ENCODE measurements around the gene USP25. TPM values are rescaled to one million over a fixed set of nuclear protein-coding genes. Genes with fewer than 3 reads are reported as not detected.

The USP25 gene
- total RNA-seq, 3 donors from 2014 or later (not counting 1 experiment from before 2014, with no cell fraction given): 67.0 to 95.4 (median 76.4) TPM

DNA sequence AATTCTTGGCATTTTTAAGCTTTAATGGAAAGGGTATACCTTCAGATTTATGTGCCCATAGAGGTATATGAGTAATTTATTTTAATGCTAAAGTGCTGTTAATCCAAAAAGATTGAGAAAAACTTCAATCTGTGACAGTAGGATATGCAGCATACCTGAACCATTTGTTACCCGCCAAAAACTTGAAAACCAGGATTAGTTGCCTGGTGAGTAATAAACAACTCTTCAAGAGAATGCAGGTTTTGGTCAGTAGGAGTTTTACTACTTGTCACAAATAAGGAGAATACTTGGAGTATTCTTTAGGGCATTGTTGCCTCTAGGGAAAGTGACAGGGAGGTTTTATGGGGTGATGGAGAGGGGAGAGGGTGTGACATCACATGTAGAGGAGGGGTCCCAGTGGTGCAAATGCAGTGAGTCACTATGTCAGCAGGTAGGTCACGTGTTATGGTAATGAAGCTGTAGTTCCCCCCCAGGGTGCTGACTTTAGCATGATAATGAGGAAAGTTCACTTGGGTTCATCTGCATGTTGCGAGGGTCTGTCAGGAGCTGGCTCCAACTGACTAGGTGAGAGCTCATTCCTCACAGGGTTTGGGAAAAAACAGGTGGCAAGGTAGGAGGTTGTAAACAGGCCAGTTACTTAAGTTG is 23.1 kb downstream of the USP25 start:
- no peaks in the 10 kb centered on the region for H3K36me3 ChIP-seq (ENCODE audit: control insufficient read depth, insufficient read depth, low read length)
- H3K4me3 ChIP-seq (ENCODE audit: low read length): no peak overlapping the region
- H3K9me3 Mint-ChIP-seq: no peaks in the 10 kb centered on the region
- H3K4me1 ChIP-seq (ENCODE audit: control insufficient read depth, insufficient read depth, low read length): peaks cover 12% of the 10 kb centered on the region
- H3K27ac Mint-ChIP-seq: peak overlapping the region in 1 of 2 donors; percentile 66
- no peaks in the 10 kb centered on the region for H3K27me3 Mint-ChIP-seq (ENCODE audit: low read depth in 2 of 2)
- DNase-seq: no peak
- no peaks in the 10 kb centered on the region for H3K27me3 ChIP-seq (ENCODE audit: control insufficient read depth, insufficient read depth, low read length)
- H3K4me3 Mint-ChIP-seq: no peak overlapping the region
- no peaks in the 10 kb centered on the region for H3K36me3 Mint-ChIP-seq
- TF ChIP-seq, protein P1, sequence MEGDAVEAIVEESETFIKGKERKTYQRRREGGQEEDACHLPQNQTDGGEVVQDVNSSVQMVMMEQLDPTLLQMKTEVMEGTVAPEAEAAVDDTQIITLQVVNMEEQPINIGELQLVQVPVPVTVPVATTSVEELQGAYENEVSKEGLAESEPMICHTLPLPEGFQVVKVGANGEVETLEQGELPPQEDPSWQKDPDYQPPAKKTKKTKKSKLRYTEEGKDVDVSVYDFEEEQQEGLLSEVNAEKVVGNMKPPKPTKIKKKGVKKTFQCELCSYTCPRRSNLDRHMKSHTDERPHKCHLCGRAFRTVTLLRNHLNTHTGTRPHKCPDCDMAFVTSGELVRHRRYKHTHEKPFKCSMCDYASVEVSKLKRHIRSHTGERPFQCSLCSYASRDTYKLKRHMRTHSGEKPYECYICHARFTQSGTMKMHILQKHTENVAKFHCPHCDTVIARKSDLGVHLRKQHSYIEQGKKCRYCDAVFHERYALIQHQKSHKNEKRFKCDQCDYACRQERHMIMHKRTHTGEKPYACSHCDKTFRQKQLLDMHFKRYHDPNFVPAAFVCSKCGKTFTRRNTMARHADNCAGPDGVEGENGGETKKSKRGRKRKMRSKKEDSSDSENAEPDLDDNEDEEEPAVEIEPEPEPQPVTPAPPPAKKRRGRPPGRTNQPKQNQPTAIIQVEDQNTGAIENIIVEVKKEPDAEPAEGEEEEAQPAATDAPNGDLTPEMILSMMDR (IDR thresholded peaks at IDR 0.05): no peak
- 97% methylated on average over 3 of the region's 3 CpGs for WGBS (ENCODE audit: insufficient coverage)
- no peak overlapping the region for H3K27ac ChIP-seq (ENCODE audit: low read length)
- intact Hi-C loops (cut with micrococcal nuclease): no loop called here
- no peak for ATAC-seq
- H3K9me3 ChIP-seq (ENCODE audit: control insufficient read depth, insufficient read depth, low read length): no peaks in the 10 kb centered on the region
- H3K4me1 Mint-ChIP-seq: peaks cover 83% of the 10 kb centered on the region in 2 donors

DNA sequence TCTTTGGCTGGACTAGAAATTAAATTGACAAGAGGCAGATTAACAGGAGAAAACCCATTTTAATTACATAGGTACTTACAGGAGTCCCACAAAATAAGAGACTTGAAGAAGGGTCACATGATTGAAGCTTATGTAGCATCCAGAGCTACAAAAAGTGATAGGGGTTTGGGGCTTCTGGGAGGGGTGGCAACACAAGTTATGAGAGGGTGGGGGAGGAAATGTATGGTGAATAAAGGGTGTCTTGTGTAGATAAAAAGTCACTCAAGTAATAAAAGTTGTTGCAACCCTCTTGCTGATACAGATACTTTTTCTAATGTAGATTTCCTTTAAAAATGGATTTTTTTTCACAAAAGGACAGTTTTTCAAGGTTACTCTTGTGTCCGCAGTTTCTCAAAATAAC is 24.0 kb downstream of the USP25 start:
- Histone ChIP-seq H3K36me3 (ENCODE audit: control insufficient read depth, insufficient read depth, low read length) (no peaks in the 10 kb centered on the region), H3K27ac (ENCODE audit: low read length) (no peak overlapping the region), H3K27me3 (ENCODE audit: control insufficient read depth, insufficient read depth, low read length) (no peaks in the 10 kb centered on the region), H3K9me3 (ENCODE audit: control insufficient read depth, insufficient read depth, low read length) (no peaks in the 10 kb centered on the region), H3K4me3 (ENCODE audit: low read length) (no peak overlapping the region), H3K4me1 (ENCODE audit: control insufficient read depth, insufficient read depth, low read length) (peaks cover 10% of the 10 kb centered on the region)
- no CpG with 5 or more reads among the region's 1 CpG for WGBS (ENCODE audit: insufficient coverage)
- no peaks in the 10 kb centered on the region for H3K36me3 Mint-ChIP-seq
- TF ChIP-seq, protein P1 (IDR thresholded peaks at IDR 0.05): no peak
- H3K4me1 Mint-ChIP-seq: peaks cover 83 to 86% of the 10 kb centered on the region in 2 donors
- peak overlapping the region; percentile 56 to 66 for H3K27ac Mint-ChIP-seq
- no peak for ATAC-seq
- no peak for DNase-seq
- H3K9me3 Mint-ChIP-seq: no peaks in the 10 kb centered on the region
- H3K4me3 Mint-ChIP-seq: no peak overlapping the region
- no peaks in the 10 kb centered on the region for H3K27me3 Mint-ChIP-seq (ENCODE audit: low read depth in 2 of 2)
- intact Hi-C loops (cut with micrococcal nuclease): no loop called here

DNA sequence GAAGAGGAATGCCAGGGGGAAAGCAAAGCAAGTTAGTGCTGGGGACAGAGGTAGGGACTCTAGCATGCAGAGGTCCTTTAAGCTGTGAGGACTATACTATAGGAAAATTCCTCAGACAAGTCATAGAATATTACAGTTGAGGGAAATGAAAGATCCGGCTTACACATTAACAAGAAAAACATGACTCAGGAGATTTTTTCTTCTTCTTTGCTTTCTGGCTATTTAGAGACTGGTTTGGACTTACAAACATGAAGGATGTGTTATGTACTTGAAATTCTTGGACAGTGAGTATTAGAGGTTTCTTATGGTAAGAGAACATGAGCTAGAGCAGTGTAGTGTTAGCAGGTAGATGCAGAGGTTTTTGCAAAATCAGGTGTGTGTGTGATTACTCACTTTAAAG is 24.9 kb downstream of the USP25 start:
- Mint-ChIP-seq H3K4me3 (no peak overlapping the region), H3K4me1 (peaks cover 80 to 83% of the 10 kb centered on the region in 2 donors), H3K27me3 (ENCODE audit: low read depth in 2 of 2) (no peaks in the 10 kb centered on the region), H3K36me3 (no peaks in the 10 kb centered on the region), H3K9me3 (no peaks in the 10 kb centered on the region), H3K27ac (peak overlapping the region in 1 of 2 donors; percentile 66)
- DNase-seq: no peak
- intact Hi-C loops (cut with micrococcal nuclease): no loop called here
- H3K4me1 ChIP-seq (ENCODE audit: control insufficient read depth, insufficient read depth, low read length): peaks cover 10% of the 10 kb centered on the region
- ATAC-seq: no peak
- H3K9me3 ChIP-seq (ENCODE audit: control insufficient read depth, insufficient read depth, low read length): no peaks in the 10 kb centered on the region
- H3K4me3 ChIP-seq (ENCODE audit: low read length): no peak overlapping the region
- TF ChIP-seq, protein P1 (IDR thresholded peaks at IDR 0.05): no peak
- WGBS (ENCODE audit: insufficient coverage): no CpG with 5 or more reads among the region's 1 CpG
- H3K27ac ChIP-seq (ENCODE audit: low read length): no peak overlapping the region
- H3K27me3 ChIP-seq (ENCODE audit: control insufficient read depth, insufficient read depth, low read length): no peaks in the 10 kb centered on the region
- no peaks in the 10 kb centered on the region for H3K36me3 ChIP-seq (ENCODE audit: control insufficient read depth, insufficient read depth, low read length)

DNA sequence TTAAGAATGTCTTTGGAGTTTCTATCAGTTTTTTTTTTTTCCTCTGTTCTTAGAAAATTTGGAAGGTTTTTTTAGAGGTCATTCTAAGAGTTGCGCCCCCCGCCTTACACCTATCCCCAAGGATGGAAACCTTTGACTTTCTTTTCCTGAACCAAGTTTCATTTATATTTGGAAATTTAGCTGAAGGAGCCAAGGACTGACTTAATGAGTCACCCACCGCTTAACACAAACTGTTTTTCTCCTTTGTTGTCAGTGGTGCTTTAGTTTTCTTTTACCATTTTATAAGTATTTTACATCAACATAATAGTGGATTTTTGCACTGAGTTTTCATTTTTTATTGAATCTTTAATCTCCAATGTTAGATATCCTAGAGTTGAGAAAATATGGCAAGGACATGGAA is 25.3 kb downstream of the USP25 start:
- Mint-ChIP-seq H3K36me3 (no peaks in the 10 kb centered on the region), H3K4me1 (peaks cover 80 to 81% of the 10 kb centered on the region in 2 donors), H3K9me3 (no peaks in the 10 kb centered on the region), H3K4me3 (no peak overlapping the region), H3K27me3 (ENCODE audit: low read depth in 2 of 2) (no peaks in the 10 kb centered on the region), H3K27ac (peak overlapping the region; percentile 18 to 66)
- TF ChIP-seq, protein P1 (IDR thresholded peaks at IDR 0.05): no peak
- peaks cover 5% of the 10 kb centered on the region for H3K4me1 ChIP-seq (ENCODE audit: control insufficient read depth, insufficient read depth, low read length)
- no peaks in the 10 kb centered on the region for H3K36me3 ChIP-seq (ENCODE audit: control insufficient read depth, insufficient read depth, low read length)
- DNase-seq (no peak), ATAC-seq (no peak)
- H3K27me3 ChIP-seq (ENCODE audit: control insufficient read depth, insufficient read depth, low read length): no peaks in the 10 kb centered on the region
- WGBS (ENCODE audit: insufficient coverage): 100% methylated on average over 1 of the region's 3 CpGs
- no peaks in the 10 kb centered on the region for H3K9me3 ChIP-seq (ENCODE audit: control insufficient read depth, insufficient read depth, low read length)
- intact Hi-C loops (cut with micrococcal nuclease): no loop called here
- no peak overlapping the region for H3K27ac ChIP-seq (ENCODE audit: low read length)
- no peak overlapping the region for H3K4me3 ChIP-seq (ENCODE audit: low read length)
